K562 (cell line): ENCODE data around the gene ROS1.
"Not testable (repeated sequence)": the region's sequence is repeated elsewhere in the genome, so short reads cannot be mapped to it uniquely, and the experiment has no call there.

Experiments
- CHD1 ChIP-seq: fragments of 200-600 bp; sonication (generic); IDR thresholded peaks from one replicate; pipeline ENCODE4 v1.6.1; 2012; ENCODE audit warnings: mild to moderate bottlenecking, moderate library complexity, low read length, inconsistent platforms
- CTCF ChIP-seq, 3 experiments: IDR thresholded peaks in 2 of 3; conservative IDR thresholded peaks in 1 of 3; 2 replicates each; pipeline ENCODE4 v1.5.1; 2011 to 2012; ENCODE audit warnings: low read length in 3 of 3, mild to moderate bottlenecking in 3 of 3, control low read depth in 2 of 3, improper control_type of control experiment in 1 of 3, inconsistent platforms in 1 of 3, low read depth in 1 of 3, mixed read lengths in 1 of 3, moderate library complexity in 1 of 3; ENCODE audit not compliant: insufficient read depth in 2 of 3
- E2F1 ChIP-seq: sonication (generic); formaldehyde crosslinking; IDR thresholded peaks from 2 replicates; pipeline ENCODE4 v1.8.1; 2023; ENCODE audit warnings: mild to moderate bottlenecking, missing genetic modification reagents, moderate library complexity
- EZH2 ChIP-seq: IDR thresholded peaks from 2 replicates; pipeline ENCODE4 v1.6.1; 2012; ENCODE audit warnings: low read depth, mild to moderate bottlenecking, inconsistent platforms, low read length, borderline replicate concordance
- HMG20A ChIP-seq: fragments of 450-650 bp; formaldehyde crosslinking; conservative IDR thresholded peaks from 2 replicates; pipeline ENCODE4 v1.4.0; 2020; ENCODE audit warnings: mild to moderate bottlenecking, mixed read lengths
- KLF16 ChIP-seq: IDR thresholded peaks from 2 replicates; pipeline ENCODE4 v1.6.1; 2016; ENCODE audit warnings: antibody characterized with exemption
- MED1 ChIP-seq: sonication (generic); formaldehyde crosslinking; IDR thresholded peaks from 2 replicates; pipeline ENCODE4 v1.8.1; 2023; ENCODE audit warnings: missing genetic modification reagents, borderline replicate concordance
- NBN ChIP-seq: fragments of 450-650 bp; IDR thresholded peaks from 2 replicates; pipeline ENCODE4 v1.6.1; 2016; ENCODE audit warnings: low read depth, mild to moderate bottlenecking
- NFIC ChIP-seq: fragments of 450-650 bp; IDR thresholded peaks from 2 replicates; pipeline ENCODE4 v1.6.1; 2017; ENCODE audit warnings: mild to moderate bottlenecking, inconsistent platforms
- POLR2AphosphoS5 ChIP-seq: IDR thresholded peaks from 2 replicates; pipeline ENCODE4 v1.6.1; 2011; ENCODE audit warnings: mild to moderate bottlenecking, low read depth, low read length, moderate library complexity; ENCODE audit not compliant: control insufficient read depth, insufficient read depth
- TFE3 ChIP-seq: fragments of 450-650 bp; formaldehyde crosslinking; IDR thresholded peaks from 2 replicates; pipeline ENCODE4 v1.4.0; 2020; ENCODE audit warnings: mild to moderate bottlenecking, mixed read lengths
- ZEB2 ChIP-seq: fragments of 450-650 bp; IDR thresholded peaks from 2 replicates; pipeline ENCODE4 v1.6.1; 2016
- ZNF121 ChIP-seq: sonication (generic); formaldehyde crosslinking; conservative IDR thresholded peaks from 2 replicates; pipeline ENCODE4 v1.8.0; 2022; ENCODE audit warnings: missing genetic modification reagents

- TF ChIP-seq CHD1; TFE3; POLR2AphosphoS5; HMG20A; EZH2; CTCF (IDR thresholded peaks at IDR 0.05 in 2 of 3, conservative IDR thresholded peaks at IDR 0.05 in 1 of 3; ENCODE audit: insufficient read depth in 2 of 3, low read depth in 1 of 3, low read length in 3 of 3); KLF16; NFIC; E2F1 (CRISPR knock-in tag); MED1 (CRISPR knock-in tag); ZEB2; ZNF121; NBN: not testable (repeated sequence)
Measured at GRCh38 chr6:117372289-117372688, 53.5 kb downstream of the ROS1 start.
